Esophagus (tissue), 2 donors: ENCODE results near the gene SATB2. TPM values are rescaled to one million over a fixed set of nuclear protein-coding genes. Genes with fewer than 3 reads are reported as not detected.

Experiments
- H3K27ac ChIP-seq, 2 donors: one replicate each; pipeline ENCODE4 v1.5.1; 2013; ENCODE audit warnings: low read depth in 2 of 2, mild to moderate bottlenecking in 2 of 2, inconsistent platforms in 1 of 2, low read length in 1 of 2, moderate library complexity in 1 of 2
- H3K27me3 ChIP-seq, 2 donors: one replicate each; pipeline ENCODE4 v1.6.1; 2013; ENCODE audit warnings: low read length in 2 of 2, control low read depth in 1 of 2, mild to moderate bottlenecking in 1 of 2; ENCODE audit not compliant: insufficient read depth in 2 of 2, control insufficient read depth in 1 of 2
- H3K36me3 ChIP-seq, 2 donors: one replicate each; pipeline ENCODE4 v1.6.1; 2013; ENCODE audit warnings: low read length in 1 of 2; ENCODE audit not compliant: control insufficient read depth in 2 of 2, insufficient read depth in 2 of 2
- H3K4me1 ChIP-seq, 2 donors: one replicate each; pipeline ENCODE4 v1.6.1; 2013; ENCODE audit warnings: low read length in 1 of 2; ENCODE audit not compliant: control insufficient read depth in 2 of 2, insufficient read depth in 2 of 2
- H3K4me3 ChIP-seq, 2 donors: one replicate each; pipeline ENCODE4 v1.5.1; 2013; ENCODE audit warnings: low read length in 2 of 2, mild to moderate bottlenecking in 2 of 2, low read depth in 1 of 2, moderate library complexity in 1 of 2
- H3K9me3 ChIP-seq, 2 donors: one replicate each; pipeline ENCODE4 v1.6.1; 2013; ENCODE audit warnings: mild to moderate bottlenecking in 2 of 2, low read depth in 1 of 2, low read length in 1 of 2, moderate library complexity in 1 of 2; ENCODE audit not compliant: control insufficient read depth in 2 of 2, insufficient read depth in 1 of 2
- WGBS, 2 donors: extraction: QIAGEN DNeasy Blood & Tissue Kit; methylation state at CpG; one replicate each; pipeline ENCODE4 v1.1.7; 2013; 5-methylcytosine and 5-hydroxymethylcytosine counted together
- polyA plus RNA-seq, 2 donors: library from polyadenylated mRNA; stranded (reverse); fragments of 200-250 nt; gene quantifications; one replicate each; pipeline ENCODE4 v1.2.3, GENCODE V29; 2013
- donor health status: healthy with polysubstance abuse.
- donor health status: Bipolar disorder and iron deficiency.

Gene SATB2
- polyA plus RNA-seq, 2 donors, result 0.33 to 0.57 TPM

DNA sequence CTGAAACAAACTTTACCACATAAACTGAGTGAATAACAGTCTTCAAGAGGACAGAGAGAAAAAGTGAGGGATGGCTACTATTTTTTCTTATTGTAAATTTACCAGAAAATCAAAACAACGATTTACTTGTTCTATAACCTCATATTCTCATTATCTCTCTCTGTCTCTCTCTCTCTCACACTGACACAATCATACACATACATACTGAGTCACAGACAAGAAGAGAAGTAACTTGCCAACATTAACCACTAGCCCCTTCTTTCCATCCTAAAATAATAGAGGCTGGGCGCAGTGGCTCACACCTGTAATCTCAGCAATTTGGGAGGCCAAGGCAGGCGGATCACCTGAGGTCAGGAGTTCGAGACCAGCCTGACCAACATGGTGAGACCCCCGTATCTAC lies 18.2 kb downstream of the SATB2 start:
- WGBS, 2 donors, result 90 to 93% methylated on average over 5 of the region's 5 CpGs
- Histone ChIP-seq H3K4me3 (no peak overlapping the region), H3K4me1 (no peaks in the 10 kb centered on the region), H3K36me3 (no peaks in the 10 kb centered on the region), H3K9me3 (no peaks in the 10 kb centered on the region), H3K27ac (no peak overlapping the region), H3K27me3 (no peaks in the 10 kb centered on the region)

DNA sequence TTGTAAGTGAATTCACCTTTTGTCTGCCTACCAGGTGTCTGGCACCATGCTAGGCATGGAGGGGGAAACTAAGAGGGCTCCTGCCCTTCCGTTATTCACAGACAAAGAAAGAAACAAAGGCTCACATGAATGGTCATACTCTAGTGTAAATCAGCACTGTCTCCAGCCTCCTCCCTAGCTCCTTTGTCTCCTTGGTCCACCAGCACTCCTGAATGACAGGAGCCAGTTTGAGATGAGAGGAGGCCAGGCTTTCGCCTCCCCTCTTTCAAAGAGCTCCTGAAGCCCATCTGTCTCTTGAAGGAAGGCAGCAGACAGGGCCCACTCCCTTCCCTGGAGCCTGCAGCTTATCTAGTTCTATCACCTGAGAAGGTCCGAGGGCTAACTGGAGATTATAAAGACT lies 18.7 kb downstream of the SATB2 start:
- no peaks in the 10 kb centered on the region for H3K4me1 ChIP-seq
- H3K9me3 ChIP-seq, result no peaks in the 10 kb centered on the region
- no peak overlapping the region for H3K4me3 ChIP-seq
- no peaks in the 10 kb centered on the region for H3K36me3 ChIP-seq
- no peaks in the 10 kb centered on the region for H3K27me3 ChIP-seq
- WGBS, 2 donors, result 85% methylated on average over 3 of the region's 3 CpGs
- no peak overlapping the region for H3K27ac ChIP-seq

GRCh38 chr2:199434555-199434954 lies 23.2 kb downstream of the SATB2 start:
- no peak overlapping the region for H3K27ac ChIP-seq
- WGBS, 2 donors, result 85 to 89% methylated on average over 1 of the region's 1 CpG

DNA sequence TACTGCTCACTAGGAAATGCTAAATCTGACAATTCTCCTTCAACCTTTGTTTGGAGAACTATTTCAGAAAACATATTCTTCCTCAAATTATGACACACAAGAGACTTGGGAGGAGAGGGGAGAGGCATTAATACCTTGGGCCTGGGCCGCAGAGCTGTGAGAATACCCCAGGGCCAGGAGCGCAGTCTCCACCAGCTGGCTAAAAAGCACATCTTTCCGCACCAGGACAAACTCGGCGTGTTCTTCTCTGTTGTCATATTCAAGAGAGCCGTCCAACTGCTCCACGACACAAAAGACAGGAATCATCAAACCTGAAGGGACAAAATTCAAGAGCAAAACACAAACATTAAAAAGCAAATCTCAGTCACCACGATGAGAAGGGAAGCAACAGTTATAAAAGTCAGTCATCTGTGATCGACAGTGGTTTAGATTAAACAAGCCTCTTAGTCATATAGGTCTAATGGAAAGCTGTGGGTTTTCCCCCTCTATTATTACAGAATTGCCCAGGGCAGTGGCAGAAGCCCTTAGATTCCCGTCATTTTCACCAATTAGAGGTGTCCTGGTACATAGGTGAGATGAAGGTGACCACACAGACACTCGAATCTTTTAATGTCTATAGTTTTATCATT lies 24.4 kb downstream of the SATB2 start:
- H3K9me3 ChIP-seq, result no peaks in the 10 kb centered on the region
- H3K4me3 ChIP-seq, result no peak overlapping the region
- no peaks in the 10 kb centered on the region for H3K4me1 ChIP-seq
- WGBS, 2 donors, result 83 to 85% methylated on average over 11 of the region's 11 CpGs
- no peak overlapping the region for H3K27ac ChIP-seq
- H3K36me3 ChIP-seq, result no peaks in the 10 kb centered on the region
- H3K27me3 ChIP-seq, result no peaks in the 10 kb centered on the region

More at GRCh38 chr2:199434555-199434954, 23.2 kb downstream of the SATB2 start:
- Histone ChIP-seq H3K9me3 (no peaks in the 10 kb centered on the region), H3K36me3 (no peaks in the 10 kb centered on the region), H3K27me3 (no peaks in the 10 kb centered on the region), H3K4me3 (no peak overlapping the region), H3K4me1 (no peaks in the 10 kb centered on the region)

- no peaks in the 10 kb centered on the region for H3K36me3 ChIP-seq
- H3K9me3 ChIP-seq, result no peaks in the 10 kb centered on the region
- H3K27me3 ChIP-seq, result no peaks in the 10 kb centered on the region
- no peak overlapping the region for H3K4me3 ChIP-seq
- H3K27ac ChIP-seq, result no peak overlapping the region
- H3K4me1 ChIP-seq, result no peaks in the 10 kb centered on the region
- 62 to 67% methylated on average over 11 of the region's 11 CpGs for WGBS, 2 donors
These were observed 26.0 kb downstream of the SATB2 start for GRCh38 chr2:199431746-199432213.

DNA sequence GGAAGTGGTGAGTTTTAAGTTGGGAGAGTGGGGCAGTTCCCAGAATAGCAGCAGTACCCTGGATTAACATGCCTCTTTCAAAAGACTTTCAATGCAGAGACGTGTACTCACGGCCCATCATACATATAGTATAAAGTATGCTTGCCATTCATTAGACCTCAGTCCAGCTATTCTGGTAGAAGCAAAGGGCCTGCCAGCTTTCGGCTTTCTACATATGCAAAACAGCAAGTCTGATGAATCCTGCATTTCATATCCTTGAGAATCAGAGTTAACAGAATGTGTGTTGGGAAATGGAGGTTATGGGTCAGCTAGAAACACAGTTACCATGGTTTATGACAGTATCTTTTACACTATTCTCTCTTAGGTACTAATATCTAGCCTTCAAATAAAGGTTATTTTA lies 27.5 kb downstream of the SATB2 start:
- Histone ChIP-seq H3K4me3 (no peak overlapping the region), H3K36me3 (no peaks in the 10 kb centered on the region), H3K27ac (no peak overlapping the region), H3K27me3 (no peaks in the 10 kb centered on the region), H3K9me3 (no peaks in the 10 kb centered on the region), H3K4me1 (no peaks in the 10 kb centered on the region)
- 85 to 92% methylated on average over 3 of the region's 3 CpGs for WGBS, 2 donors

- no peaks in the 10 kb centered on the region for H3K4me1 ChIP-seq
- H3K27me3 ChIP-seq, result no peaks in the 10 kb centered on the region
- no peak overlapping the region for H3K4me3 ChIP-seq
- no peaks in the 10 kb centered on the region for H3K36me3 ChIP-seq
- H3K9me3 ChIP-seq, result no peaks in the 10 kb centered on the region
- no peak overlapping the region for H3K27ac ChIP-seq
- WGBS, 2 donors, result 83 to 92% methylated on average over 3 of the region's 3 CpGs
These were observed 29.4 kb downstream of the SATB2 start for GRCh38 chr2:199428291-199428690.

GRCh38 chr2:199424160-199424559 lies 33.6 kb downstream of the SATB2 start:
- Histone ChIP-seq H3K9me3 (no peaks in the 10 kb centered on the region), H3K4me3 (no peak overlapping the region), H3K36me3 (no peaks in the 10 kb centered on the region), H3K27ac (no peak overlapping the region), H3K4me1 (no peaks in the 10 kb centered on the region), H3K27me3 (no peaks in the 10 kb centered on the region)
- WGBS, 2 donors, result 57 to 71% methylated on average over 4 of the region's 4 CpGs

- no peaks in the 10 kb centered on the region for H3K27me3 ChIP-seq
- no peak overlapping the region for H3K4me3 ChIP-seq
- H3K9me3 ChIP-seq, result peaks cover 0 to 2% of the 10 kb centered on the region in 2 donors
- 86 to 90% methylated on average over 5 of the region's 5 CpGs for WGBS, 2 donors
- H3K36me3 ChIP-seq, result no peaks in the 10 kb centered on the region
- H3K4me1 ChIP-seq, result no peaks in the 10 kb centered on the region
- H3K27ac ChIP-seq, result no peak overlapping the region
These were observed 38.3 kb downstream of the SATB2 start for GRCh38 chr2:199419428-199419827.

- Histone ChIP-seq H3K4me3 (no peak overlapping the region), H3K36me3 (no peaks in the 10 kb centered on the region), H3K4me1 (no peaks in the 10 kb centered on the region), H3K27me3 (no peaks in the 10 kb centered on the region), H3K9me3 (peaks cover 0 to 2% of the 10 kb centered on the region in 2 donors), H3K27ac (no peak overlapping the region)
- 70 to 72% methylated on average over 7 of the region's 7 CpGs for WGBS, 2 donors
These were observed 43.3 kb downstream of the SATB2 start for GRCh38 chr2:199414465-199414864.
